GM19463 (cell line): Measurements from ENCODE around the gene UNC50.
A peak's percentile ranks its signal among the peaks of the same experiment; 100 is the strongest.
"Not testable (repeated sequence)": the region's sequence is repeated elsewhere in the genome, so short reads cannot be mapped to it uniquely, and the experiment has no call there.

ENCODE experiments used
- ATAC-seq: cut with Tn5 transposase; IDR thresholded peaks from one replicate; pipeline ENCODE4 v1.9.1; 2021; ENCODE audit warnings: mild to moderate bottlenecking, moderate library complexity; ENCODE audit not compliant: unreplicated experiment

UNC50 gene

DNA sequence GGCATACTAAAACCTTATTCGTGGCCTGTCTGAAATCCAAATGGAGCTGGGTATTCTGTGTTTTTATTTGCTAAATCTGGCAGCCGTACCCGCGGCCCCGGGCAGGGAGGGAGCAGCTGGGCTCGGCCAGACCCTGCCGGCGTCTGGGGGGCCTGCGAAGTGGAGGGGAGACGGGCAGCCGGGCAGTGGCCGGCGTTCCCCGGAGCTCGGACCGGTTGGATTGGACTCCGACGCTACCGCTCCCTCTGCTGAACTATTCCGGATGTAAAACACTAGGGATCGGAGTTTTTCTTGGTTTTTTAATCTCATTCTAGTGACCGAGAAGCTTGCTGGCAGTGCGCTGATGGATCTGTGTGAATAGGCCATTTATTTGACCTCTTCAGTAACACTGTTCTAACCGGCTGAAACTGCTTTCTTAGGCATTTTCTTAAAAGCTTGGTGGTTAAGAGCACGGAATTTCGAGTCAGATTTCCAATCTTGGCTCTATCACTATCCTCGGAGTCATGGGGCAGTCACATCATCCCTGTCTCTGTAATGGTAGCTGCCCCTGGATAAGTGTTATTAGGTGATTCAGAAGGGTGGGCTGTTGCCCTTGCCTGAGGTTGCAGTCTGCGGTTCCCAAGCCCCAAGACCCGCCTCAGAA lies 694 bp downstream of the UNC50 start:
- no peak for ATAC-seq

DNA sequence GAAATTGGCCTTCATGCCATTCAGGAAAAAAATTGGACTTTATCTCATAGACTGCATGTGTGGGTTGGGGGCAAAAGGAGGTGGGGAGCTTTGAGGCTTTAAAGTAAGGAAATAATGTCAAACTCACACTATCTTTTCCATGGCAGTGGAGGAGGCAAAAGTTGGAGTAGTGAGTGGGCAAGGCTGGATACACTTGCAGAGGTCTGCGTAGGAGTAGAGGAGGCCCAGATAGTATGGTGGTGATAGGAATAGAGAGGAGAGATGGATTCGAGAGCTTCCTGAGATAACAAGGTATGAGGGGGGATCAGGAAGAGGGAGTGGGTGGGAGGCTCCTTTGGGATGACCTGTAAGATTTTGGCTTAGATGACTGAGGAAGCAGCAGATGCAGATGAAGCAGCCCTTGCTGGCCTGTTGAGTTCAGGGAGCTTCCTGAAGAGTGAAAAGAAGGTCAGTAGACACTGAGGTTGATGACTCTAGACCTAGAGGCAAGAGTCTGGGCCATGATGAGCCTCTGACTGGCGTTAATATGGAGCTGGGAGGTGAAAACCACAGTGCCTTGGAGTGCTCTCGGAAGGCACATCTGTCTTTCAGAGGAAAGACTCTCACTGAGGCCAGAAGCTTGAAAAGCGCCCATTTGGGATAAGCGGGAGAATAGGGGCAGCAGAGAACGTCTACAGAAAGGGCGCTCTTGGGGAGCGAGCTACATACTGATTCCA lies 5.8 kb downstream of the UNC50 start:
- ATAC-seq, result no peak

DNA sequence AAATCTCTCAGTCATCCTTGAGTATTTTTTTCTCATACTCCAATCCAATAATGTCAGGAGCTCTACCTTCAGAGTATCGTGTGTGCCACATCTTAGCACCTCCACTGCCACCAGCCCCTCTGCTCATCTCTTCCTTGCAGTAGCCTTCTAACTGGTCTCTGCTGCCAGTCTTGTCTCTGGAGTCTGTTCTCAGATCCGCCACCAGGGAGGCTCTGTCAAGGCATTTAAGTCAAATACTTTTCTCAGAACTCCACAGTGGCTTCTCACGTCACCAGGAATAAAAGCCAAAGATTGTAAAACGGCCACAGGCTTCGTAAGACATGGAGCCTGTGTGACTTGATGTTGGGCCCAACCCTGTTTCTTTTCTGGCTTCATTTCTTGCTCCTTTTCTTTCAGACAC lies 7.1 kb downstream of the UNC50 start:
- no peak for ATAC-seq

DNA sequence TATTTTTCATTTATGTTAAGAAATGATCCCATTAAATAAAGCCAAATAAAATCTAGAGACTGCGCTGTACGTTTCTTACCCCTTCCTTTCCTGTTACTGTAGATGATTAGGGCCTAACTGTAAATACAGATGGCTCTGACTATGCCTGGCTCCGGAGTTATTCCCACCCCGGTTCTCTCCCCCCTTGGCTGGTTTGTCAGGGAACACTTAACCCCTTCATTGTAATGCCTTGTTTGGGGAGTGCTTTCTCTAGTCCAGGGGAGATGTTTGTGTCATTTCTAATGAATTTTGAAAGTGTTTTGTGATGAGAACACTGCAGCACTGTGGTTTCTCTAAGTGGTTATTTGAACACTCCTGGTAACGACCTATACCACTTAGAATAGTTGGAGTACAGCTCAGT lies 8.8 kb downstream of the UNC50 start:
- ATAC-seq, result no peak

DNA sequence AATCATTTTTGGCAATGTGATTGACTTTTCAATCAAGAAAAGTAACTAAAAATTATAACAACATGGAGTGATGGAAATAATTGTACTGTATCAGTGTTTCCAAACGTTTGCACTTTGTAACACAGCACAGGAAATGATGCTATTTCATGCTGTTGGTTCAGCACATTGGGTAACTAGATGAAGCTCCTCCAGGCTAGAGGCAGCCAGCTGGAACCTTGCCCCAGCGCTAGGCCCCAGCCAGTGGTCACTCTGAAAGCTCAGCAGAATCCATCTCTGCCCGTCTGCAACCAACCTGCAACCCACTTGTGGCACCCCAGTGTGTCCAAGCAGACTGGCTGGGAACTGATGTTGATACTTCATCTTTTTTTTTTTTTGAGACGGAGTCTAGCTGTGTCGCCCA lies 15.3 kb downstream of the UNC50 start:
- ATAC-seq, result no peak

DNA sequence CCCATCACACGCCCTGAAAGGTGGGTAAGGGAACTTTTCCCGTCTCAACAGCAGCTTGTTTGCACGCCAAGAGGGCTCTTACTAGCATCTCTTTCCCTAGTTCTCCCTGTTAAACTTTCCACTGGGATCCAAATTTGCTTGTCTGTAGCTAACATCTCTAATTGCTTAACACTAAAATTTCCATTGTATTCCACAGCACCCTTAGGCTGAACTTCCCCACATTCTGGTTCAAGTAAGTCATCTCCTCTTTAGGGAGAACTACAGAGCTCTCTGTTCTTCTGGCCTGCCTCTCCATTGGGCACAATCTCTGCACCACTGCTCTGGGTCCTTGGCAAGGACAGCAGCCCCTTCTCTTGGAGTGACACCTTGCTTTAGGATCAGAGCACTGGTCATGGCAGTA lies 24.0 kb downstream of the UNC50 start:
- no peak for ATAC-seq

DNA sequence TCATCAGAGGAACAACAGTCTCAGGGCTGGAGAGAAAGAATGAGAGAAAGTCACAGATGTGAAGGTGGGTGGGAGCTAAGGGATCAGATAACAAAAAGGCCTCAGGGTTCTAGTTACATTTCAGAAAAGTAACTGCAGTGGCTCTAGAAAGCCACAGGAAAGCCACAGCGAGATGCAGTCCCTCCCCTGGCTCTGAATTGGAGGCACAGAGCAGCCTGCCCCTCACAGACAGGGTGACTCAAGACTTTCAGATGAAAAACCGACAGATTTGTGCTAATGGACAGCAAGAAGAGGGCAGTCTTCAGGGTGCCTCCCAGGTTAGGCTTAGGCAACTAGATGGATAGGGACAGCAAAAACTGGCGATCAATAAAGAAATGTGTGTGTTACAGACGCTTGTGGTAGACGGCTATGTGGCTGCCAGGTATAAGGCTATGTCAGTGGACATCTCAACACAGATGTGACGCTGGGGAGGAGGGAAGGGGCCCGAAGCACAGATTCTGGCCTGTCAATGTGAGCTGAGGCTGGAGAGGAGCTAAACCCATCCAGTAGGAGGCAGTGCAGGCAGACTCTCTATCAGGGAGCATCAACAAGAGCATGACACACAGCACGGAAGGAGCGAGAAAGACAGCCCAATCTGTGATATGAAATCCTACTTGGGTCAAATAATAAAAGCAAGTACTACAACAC lies 26.2 kb downstream of the UNC50 start:
- ATAC-seq, result no peak

DNA sequence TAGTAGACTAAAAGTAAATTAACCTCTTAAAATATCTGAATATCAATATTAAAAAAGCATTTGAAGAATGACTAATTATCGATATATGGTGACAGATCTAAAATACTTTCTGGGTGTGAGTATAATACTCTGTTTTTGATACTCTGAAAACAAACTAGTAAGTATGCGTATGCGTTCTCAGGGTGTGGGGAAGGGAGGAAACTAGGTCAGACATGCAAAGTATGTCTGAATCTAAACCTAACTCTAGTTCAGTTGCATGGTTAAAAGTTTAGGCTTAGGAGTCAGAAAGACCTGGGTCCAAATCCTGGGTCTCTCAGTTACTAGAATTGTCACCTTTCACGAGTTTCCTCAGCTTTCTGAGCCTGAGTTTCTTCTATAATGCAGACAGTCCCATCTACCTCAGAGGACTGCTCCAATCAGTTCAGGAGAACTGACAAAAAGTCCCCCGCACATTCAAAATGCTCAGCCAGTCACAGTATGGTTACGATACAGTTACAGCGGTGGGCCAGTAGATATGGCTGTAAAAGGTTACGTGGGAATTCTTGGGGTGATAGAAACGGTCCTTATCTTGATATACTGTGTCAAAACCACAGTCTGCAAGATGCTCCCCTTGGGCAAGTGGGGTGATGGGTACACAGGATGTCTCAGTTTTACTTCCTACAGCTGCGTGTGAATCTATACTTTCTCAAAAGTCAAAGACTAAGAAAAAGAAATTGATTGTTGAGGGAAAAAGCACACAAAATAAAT lies 29.2 kb downstream of the UNC50 start:
- no peak for ATAC-seq

DNA sequence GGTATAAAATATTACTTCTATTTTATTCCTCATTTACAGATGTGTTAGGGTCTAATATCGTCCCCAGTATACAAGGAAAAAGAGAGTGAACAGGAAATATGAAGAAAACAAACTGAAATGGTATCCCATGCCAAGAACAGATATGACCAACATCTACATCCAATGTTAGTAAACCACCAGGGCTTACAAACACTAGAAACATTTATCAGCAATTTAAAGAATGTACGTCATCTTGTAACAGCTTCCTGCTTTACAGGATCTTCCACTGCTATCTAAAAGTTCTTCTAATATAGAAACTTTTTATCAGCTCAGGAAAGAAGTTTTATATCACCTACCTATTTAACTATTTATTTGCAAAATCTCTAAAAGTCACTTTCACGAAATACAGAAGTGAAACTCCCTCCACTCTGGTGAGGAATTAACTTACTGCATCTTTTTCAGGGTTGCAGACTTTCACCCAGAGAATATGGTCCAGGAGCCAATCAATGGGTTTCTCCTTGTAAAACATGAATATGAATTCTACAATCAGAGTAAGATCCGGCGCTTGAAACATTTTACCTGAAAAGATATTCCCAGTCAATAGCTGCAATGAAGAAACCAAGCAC lies 35.2 kb downstream of the UNC50 start:
- ATAC-seq, result no peak

DNA sequence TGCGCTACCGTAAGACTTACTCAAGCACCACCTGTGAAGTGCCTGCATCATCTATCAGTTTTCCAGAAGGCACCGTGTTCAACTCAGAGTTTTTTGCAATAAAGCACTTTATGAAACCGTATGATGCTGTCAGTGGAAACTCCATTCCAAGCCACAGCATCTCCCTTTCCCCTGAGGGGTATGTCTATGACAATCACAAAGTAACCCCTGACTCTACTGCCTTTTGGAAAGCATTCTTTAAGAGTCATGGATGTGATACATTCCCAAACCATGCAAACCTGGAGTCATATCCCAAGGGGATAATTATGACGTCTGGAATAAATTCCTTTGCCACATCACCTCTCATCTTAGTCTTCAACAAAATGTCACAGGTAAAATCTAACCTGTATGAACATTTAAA lies 39.2 kb downstream of the UNC50 start:
- ATAC-seq, result no peak

DNA sequence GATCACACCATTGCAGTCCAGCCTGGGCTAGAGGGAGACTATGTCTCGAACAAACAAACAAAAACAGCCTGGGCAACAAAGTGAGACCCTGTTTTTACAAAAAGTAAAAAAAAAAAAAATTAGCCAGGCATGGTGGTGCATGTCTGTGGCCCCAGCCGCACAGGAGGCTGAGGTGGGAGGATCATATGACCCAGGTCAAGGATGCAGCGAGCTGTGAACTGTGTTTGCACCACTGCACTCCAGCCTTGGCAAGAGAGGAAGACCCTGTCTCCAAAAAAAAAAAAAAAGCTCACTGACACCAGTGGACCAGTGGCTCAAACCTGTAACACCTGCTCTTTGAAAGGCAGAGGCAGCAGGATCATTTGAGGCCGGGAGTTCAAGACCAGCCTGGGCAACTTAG lies 40.1 kb downstream of the UNC50 start:
- no peak for ATAC-seq

DNA sequence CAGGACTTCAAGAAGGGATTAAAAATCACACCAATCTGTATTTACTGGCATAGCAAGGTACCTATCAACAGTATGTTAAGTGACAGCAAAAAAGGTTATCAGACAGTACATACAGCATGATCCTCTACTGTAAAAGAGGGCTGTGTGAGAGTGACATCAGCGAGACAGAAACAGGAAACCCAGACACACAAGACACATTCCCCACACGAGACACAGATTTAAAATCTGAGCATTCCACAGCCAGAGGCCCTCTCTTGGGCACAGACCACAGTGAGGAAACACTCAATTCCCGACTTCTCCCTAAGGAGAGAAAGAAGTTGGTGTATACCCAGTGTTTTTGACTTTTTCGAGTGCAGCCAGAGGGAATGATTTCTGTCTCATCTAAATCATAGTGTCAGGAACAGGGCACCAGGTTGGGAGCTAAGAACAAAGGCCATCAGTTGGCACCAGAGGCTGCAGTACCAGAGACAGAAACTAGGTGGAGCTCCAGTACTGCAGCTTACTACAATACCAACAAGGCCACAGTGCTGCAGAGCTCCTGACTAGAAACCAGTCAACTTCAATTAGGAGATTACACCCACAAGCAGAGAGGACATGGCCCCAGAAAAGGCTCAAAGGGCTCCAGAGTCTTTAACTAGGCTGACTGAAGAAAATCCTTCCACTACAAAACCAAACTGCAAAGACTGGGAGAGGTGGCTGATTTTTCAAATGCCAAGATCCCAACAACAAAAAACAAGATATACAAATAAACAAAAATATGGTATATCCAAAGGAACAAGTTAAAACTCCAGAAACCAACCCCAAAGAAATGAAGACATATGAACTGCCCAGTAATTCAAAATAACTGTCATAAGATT lies 41.0 kb downstream of the UNC50 start:
- ATAC-seq, result peak; percentile 83

DNA sequence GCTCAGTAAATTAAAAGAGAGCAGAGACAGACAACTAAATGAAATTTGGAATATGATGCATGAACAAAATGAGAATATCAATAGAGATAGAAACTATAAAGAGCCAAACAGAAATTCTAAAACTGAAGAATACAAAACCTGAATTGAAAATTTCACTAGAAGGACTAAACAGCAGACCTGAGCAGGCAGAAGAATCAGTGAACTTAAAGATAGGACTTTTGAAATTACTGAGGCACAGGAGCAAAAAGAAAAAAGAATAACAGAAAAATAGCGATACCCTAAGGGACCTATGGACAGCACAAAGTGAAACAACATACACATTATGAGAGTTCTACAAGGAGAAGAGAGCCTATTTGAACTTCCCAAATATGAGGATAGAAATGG lies 41.6 kb downstream of the UNC50 start:
- no peak for ATAC-seq

DNA sequence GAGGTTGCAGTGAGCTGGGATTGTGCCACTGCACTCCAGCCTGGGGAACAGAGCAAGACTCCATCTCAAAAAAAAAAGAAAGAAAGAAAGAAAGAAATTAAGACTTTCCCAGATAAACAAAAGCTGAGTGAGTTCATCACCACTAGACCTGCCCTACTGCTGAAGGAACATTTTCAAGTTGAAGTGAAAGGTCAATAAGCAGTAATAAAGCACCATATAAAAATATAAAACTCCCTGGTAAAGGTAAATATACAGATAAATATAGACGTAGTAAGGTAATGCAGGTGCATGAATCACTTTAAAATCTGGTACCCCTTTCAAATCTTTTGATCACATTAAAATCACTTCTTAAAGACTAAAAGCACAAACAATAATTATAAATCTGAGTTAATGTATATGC lies 42.6 kb downstream of the UNC50 start:
- no peak for ATAC-seq

DNA sequence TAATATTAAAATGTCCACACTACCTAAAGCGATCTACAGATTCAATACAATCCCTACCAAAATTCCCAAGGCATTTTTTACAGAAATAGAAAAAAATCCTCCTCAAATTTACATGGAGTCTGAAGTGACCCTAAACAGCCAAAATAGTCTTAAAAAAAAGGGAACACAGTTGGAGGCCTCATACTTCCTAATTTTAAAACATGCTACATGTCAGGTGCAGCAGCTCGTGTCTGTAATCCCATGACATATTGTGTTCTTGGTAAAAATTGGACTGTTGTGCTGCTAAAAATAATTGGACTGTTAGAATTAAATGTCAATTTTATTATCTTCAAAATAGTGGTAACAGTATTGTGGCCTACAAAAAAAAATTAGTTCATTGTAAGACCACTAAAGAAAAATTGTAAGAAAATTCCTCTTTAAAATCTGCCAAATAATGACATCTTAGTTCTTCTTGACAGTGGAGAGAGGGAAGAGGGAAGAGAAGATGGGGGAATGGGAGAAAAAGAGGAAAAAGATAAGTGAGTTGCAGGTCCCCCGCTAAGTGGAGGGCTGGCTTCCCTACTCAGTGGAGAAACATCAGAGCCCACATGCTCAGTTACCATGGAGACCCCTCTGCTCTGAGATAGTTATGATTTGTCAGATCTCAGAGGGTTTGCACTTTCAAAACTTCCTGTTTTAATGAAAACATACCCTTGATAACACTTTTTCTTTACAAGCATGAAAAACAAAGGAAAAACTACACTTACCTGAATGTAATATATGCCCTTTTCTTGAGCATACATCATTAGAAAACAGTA lies 46.5 kb downstream of the UNC50 start:
- no peak for ATAC-seq

DNA sequence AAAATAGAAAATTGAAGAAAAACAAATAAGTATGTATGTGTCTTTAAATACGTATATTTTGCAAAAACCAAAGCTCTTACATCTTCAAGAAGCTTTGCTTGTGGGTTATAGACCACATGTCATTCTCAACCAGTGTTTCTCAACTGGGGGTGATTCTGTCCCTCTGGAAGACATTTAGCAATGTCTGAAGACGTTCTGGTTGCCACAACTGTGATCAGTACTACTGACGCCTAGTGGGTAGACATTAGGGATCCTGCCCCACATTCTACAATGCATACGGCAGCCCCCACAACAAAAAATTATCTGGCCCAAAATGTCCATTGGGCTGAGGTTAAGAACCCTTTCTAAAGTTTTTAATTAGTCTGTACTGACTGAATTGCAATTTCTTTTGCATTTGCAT lies 48.4 kb downstream of the UNC50 start:
- no peak for ATAC-seq

DNA sequence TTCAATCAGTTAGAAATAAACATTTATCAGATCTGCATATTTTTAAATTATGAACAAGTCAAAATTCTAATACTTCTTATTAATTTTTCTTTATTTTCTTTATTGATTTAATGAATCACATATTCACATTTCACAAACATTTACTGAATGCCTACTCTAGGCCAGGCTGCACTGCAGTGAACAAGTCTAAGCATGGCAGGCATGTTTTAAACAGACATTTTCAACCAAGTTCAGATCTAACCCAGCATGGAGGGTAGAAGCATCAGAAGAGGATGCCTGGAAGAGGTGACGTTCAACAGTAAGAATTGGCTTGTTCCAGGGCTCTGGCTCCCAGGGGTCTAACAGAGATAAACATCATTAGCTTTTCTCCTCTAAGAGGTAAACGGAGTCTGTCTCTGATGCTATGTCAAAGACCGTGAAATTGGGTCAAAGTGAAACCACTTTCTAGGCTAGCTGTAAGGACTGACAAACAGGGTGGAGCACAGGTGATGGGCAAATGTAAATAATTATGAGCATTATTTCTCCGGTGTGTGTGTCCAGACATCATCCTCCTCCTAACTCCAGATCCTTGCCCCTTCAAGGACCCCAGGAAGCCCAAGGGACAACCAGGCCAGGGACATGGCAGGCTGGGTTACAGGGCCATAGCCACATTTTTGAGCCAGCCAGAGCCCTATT lies 50.6 kb downstream of the UNC50 start:
- no peak for ATAC-seq

DNA sequence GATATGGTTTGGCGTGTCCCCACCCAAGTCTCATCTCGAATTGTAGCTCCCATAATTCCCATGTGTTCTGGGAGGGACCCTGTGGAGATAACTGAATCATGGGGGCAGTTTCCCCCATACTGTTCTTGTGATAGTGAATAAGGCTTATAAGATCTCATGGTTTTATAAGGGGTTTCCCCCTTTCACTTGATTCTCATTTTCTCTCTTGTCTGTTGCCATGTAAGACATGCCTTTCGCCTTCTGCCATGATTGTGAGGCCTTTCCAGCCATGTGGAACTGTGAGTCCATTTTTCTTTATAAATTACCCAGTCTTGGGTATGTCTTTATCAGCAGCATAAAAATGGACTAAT lies 51.1 kb downstream of the UNC50 start:
- not testable (repeated sequence) for ATAC-seq

DNA sequence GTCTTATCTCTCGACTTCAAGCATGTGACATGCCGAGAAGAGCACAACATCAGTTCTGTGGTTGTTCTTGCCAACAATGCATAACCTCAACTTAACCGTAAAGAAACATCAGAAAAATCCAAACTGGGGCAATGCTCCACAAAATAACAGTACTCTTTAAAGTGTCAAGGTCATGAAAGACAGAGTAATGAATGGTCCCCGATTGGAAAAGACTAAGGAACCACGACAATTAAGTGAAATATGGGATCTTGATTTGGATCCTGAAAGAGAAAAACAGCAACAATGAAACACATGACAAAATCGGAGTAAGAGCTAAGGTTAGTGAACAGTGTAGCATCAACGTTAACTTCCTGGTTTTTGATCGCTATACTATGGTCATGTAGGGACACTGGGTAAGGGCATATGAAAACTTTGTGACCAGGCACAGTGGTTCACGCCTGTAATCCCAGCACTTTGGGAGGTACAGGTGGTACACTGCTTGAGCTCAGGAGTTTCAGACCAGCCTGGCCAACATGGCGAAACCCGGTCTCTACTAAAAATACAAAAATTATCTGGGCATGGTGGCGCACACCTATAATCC lies 55.2 kb downstream of the UNC50 start:
- no peak for ATAC-seq
